Measurements from ENCODE around the gene PPT2. TPM values are rescaled to one million over a fixed set of nuclear protein-coding genes. Genes with fewer than 3 reads are reported as not detected.

The PPT2 gene
- total and polyA plus RNA-seq, 2 of the 8 experiments (the other 6 are each of a cell fraction or from before 2014, with no cell fraction given): 24.1 to 39.5 TPM

GRCh38 chr6:32210191-32210601 lies 56.3 kb downstream of the PPT2 start:
- no peak overlapping the region for H2BK12ac ChIP-seq (ENCODE audit: low read depth, low read length)
- no peaks in the 10 kb centered on the region for H3K4me1 ChIP-seq (replicated peaks in 1 of 4; ENCODE audit: control insufficient read depth in 3 of 4, insufficient read depth in 4 of 4, low read length in 3 of 4)
- no peak overlapping the region for H3K4me2 ChIP-seq (ENCODE audit: insufficient read depth in 1 of 2, low read depth in 2 of 2, low read length in 2 of 2)
- no peak overlapping the region for H2BK5ac ChIP-seq (ENCODE audit: low read depth, low read length)
- H2BK120ac ChIP-seq (replicated peaks; ENCODE audit: low read depth, low read length): no peak overlapping the region
- H3K9ac ChIP-seq (replicated peaks in 1 of 4; ENCODE audit: extremely low read depth in 1 of 4, low read depth in 3 of 4, low read length in 3 of 4): no peak overlapping the region
- H3K4ac ChIP-seq (replicated peaks; ENCODE audit: insufficient read length, low read depth, low read length): no peak overlapping the region
- H2AK5ac ChIP-seq (ENCODE audit: low read depth, low read length): no peak overlapping the region
- H3K36me3 ChIP-seq (ENCODE audit: control insufficient read depth in 2 of 4, insufficient read depth in 4 of 4, low read length in 3 of 4): no peaks in the 10 kb centered on the region
- CTCF ChIA-PET (ENCODE audit: partially characterized antibody): no interaction called here
- WGBS, 2 experiments (ENCODE audit: extremely low coverage in 1 of 2, insufficient coverage in 1 of 2, insufficient read length in 1 of 2, insufficient replicate concordance in 2 of 2, low coverage in 1 of 2, low lambda C conversion rate in 2 of 2, missing lambda C conversion rate in 1 of 2): 90% methylated on average over 5 of the region's 5 CpGs; no CpG with 5 or more reads in 1 of the 2 experiments
- no peak overlapping the region for H3K4me3 ChIP-seq (ENCODE audit: extremely low read depth in 1 of 4, insufficient read depth in 2 of 4, low read depth in 3 of 4, low read length in 4 of 4)
- H4K20me1 ChIP-seq (replicated peaks in 1 of 2; ENCODE audit: control insufficient read depth in 1 of 2, insufficient read depth in 2 of 2, low read length in 2 of 2): no peaks in the 10 kb centered on the region
- H3K14ac ChIP-seq (ENCODE audit: insufficient read length): no peak overlapping the region
- H3K27me3 ChIP-seq (replicated peaks in 1 of 4; ENCODE audit: control insufficient read depth in 3 of 4, extremely low read depth in 1 of 4, insufficient read depth in 3 of 4, low read length in 3 of 4): no peaks in the 10 kb centered on the region
- no peaks in the 10 kb centered on the region for H3K79me2 ChIP-seq (ENCODE audit: control insufficient read depth in 1 of 2, insufficient read depth in 2 of 2, low read length in 2 of 2)
- H4K91ac ChIP-seq (replicated peaks; ENCODE audit: insufficient read length, low read length): no peak overlapping the region
- H2AFZ ChIP-seq (ENCODE audit: low read length): no peak overlapping the region
- H3K23me2 ChIP-seq (ENCODE audit: low read depth, low read length): no peaks in the 10 kb centered on the region
- no peak overlapping the region for H2BK15ac ChIP-seq (ENCODE audit: low read length)
- no peak overlapping the region for H4K5ac ChIP-seq (ENCODE audit: insufficient read length, low read depth, low read length)
- POLR2A ChIA-PET (ENCODE audit: partially characterized antibody): no interaction called here
- no peak overlapping the region for H3K18ac ChIP-seq (ENCODE audit: extremely low read depth, low read length)
- H4K8ac ChIP-seq (ENCODE audit: extremely low read depth, insufficient read depth, low read length): no peak overlapping the region
- no peaks in the 10 kb centered on the region for H3K9me3 ChIP-seq (ENCODE audit: insufficient read depth in 2 of 2, low read depth in 1 of 2, low read length in 1 of 2)
- FAIRE-seq (no peak), DNase-seq (ENCODE audit: low read depth in 1 of 2, low spot score in 2 of 2) (no peak)
- H3K23ac ChIP-seq (ENCODE audit: insufficient read length): no peak overlapping the region
- H3K79me1 ChIP-seq (ENCODE audit: low read depth, low read length): no peaks in the 10 kb centered on the region; the same call in 1 of the 2 replicates
- no peak overlapping the region for H3K56ac ChIP-seq (replicated peaks; ENCODE audit: insufficient read length, low read depth, low read length)
- H2BK20ac ChIP-seq (ENCODE audit: low read length): no peak overlapping the region
- TF ChIP-seq SRF (IDR thresholded peaks at IDR 0.05; ENCODE audit: low read depth, low read length) (no peak), KDM4A (IDR thresholded peaks at IDR 0.05; ENCODE audit: low read depth, low read length, severe bottlenecking) (no peak), CBX5 (IDR thresholded peaks at IDR 0.05; ENCODE audit: low read depth, low read length) (no peak), BRCA1 (IDR thresholded peaks at IDR 0.05; ENCODE audit: low read depth, low read length) (no peak), SP4 (IDR thresholded peaks at IDR 0.05; ENCODE audit: low read length) (no peak), YY1 (IDR thresholded peaks at IDR 0.05; ENCODE audit: low read depth, low read length) (no peak), JUN (IDR thresholded peaks at IDR 0.05; ENCODE audit: low read depth, low read length) (no peak), CREB1 (IDR thresholded peaks at IDR 0.05) (no peak), KDM5A (IDR thresholded peaks at IDR 0.05; ENCODE audit: low read length) (no peak), CHD1 (IDR thresholded peaks at IDR 0.05; ENCODE audit: low read depth, low read length) (no peak), RFX5 (IDR thresholded peaks at IDR 0.05; ENCODE audit: borderline replicate concordance, low read depth, low read length) (no peak), BACH1 (IDR thresholded peaks at IDR 0.05; ENCODE audit: low read length) (no peak), TAF1 (IDR thresholded peaks at IDR 0.05; ENCODE audit: low read depth, low read length) (no peak), EGR1 (IDR thresholded peaks at IDR 0.05; ENCODE audit: borderline replicate concordance, low read depth, low read length) (no peak)
- H3K27ac ChIP-seq (ENCODE audit: low read depth, low read length): no peak overlapping the region

All from H1 (cell line).